OCI-LY1 (cell line): ENCODE results near the gene GTF2A2.

Source experiments
- H2AFZ ChIP-seq: fragments of 200-600 bp; sonication (generic), shearing (Covaris generic); 2 replicates; pipeline ENCODE4 v1.6.0; 2014; ENCODE audit warnings: antibody characterized with exemption, mild to moderate bottlenecking, low read length
- H3F3A ChIP-seq: fragments of 200-600 bp; sonication (generic), shearing (Covaris generic); 2 replicates; pipeline ENCODE4 v1.6.0; 2014; ENCODE audit warnings: mild to moderate bottlenecking, antibody characterized with exemption, low read length, moderate library complexity; ENCODE audit not compliant: insufficient read depth
- H3K27ac ChIP-seq: fragments of 200-600 bp; sonication (generic); 2 replicates; pipeline ENCODE4 v1.5.1; 2014; ENCODE audit warnings: low read length, mixed run types, mild to moderate bottlenecking, low read depth; ENCODE audit not compliant: poor library complexity, severe bottlenecking
- H3K27me3 ChIP-seq: fragments of 200-600 bp; sonication (generic); 2 replicates; pipeline ENCODE4 v1.6.0; 2014; ENCODE audit warnings: antibody characterized with exemption, mild to moderate bottlenecking, low read length, moderate library complexity; ENCODE audit not compliant: insufficient read depth
- H3K36me3 ChIP-seq: fragments of 200-600 bp; sonication (generic); 2 replicates; pipeline ENCODE4 v1.6.1; 2014; ENCODE audit warnings: mild to moderate bottlenecking, antibody characterized with exemption, low read length, moderate library complexity, mixed read lengths; ENCODE audit not compliant: insufficient read depth
- H3K4me1 ChIP-seq: fragments of 200-600 bp; sonication (generic); 2 replicates; pipeline ENCODE4 v1.5.1; 2014; ENCODE audit warnings: mild to moderate bottlenecking, low read length, moderate library complexity; ENCODE audit not compliant: insufficient read depth, severe bottlenecking
- H3K4me2 ChIP-seq: fragments of 200-600 bp; sonication (generic), shearing (Covaris generic); 2 replicates; pipeline ENCODE4 v1.6.1; 2014; ENCODE audit warnings: low read length
- H3K4me3 ChIP-seq: fragments of 200-600 bp; sonication (generic); 2 replicates; pipeline ENCODE4 v1.5.1; 2014; ENCODE audit warnings: low read length, low read depth, mild to moderate bottlenecking, mixed read lengths; ENCODE audit not compliant: poor library complexity, severe bottlenecking
- H3K79me2 ChIP-seq: fragments of 200-600 bp; shearing (Covaris generic); 2 replicates; pipeline ENCODE4 v1.6.1; 2016; ENCODE audit warnings: mixed run types, low read length, mixed read lengths; ENCODE audit not compliant: insufficient read depth
- H3K9ac ChIP-seq: fragments of 200-600 bp; sonication (generic), shearing (Covaris generic); 2 replicates; pipeline ENCODE4 v1.6.1; 2014; ENCODE audit warnings: mild to moderate bottlenecking, low read length, mixed read lengths
- H3K9me2 ChIP-seq: fragments of 200-600 bp; sonication (generic), shearing (Covaris generic); 2 replicates; pipeline ENCODE4 v1.6.1; 2014; ENCODE audit warnings: low read depth, mild to moderate bottlenecking, low read length, mixed read lengths
- H3K9me3 ChIP-seq: fragments of 200-600 bp; shearing (Covaris generic); 2 replicates; pipeline ENCODE4 v1.6.1; 2014; ENCODE audit warnings: low read length, mixed read lengths
- H4K20me1 ChIP-seq: fragments of 200-600 bp; sonication (generic), shearing (Covaris generic); 2 replicates; pipeline ENCODE4 v1.6.0; 2016; ENCODE audit warnings: mild to moderate bottlenecking, low read length; ENCODE audit not compliant: insufficient read depth
- CTCF ChIP-seq: fragments of 200-600 bp; sonication (generic), shearing (Covaris generic); IDR thresholded peaks from 2 replicates; pipeline ENCODE4 v1.5.1; 2017; ENCODE audit warnings: mild to moderate bottlenecking, antibody characterized with exemption, low read length, moderate library complexity, mixed read lengths
- EZH2 ChIP-seq: fragments of 200-600 bp; sonication (generic), shearing (Covaris generic); IDR thresholded peaks from 2 replicates; pipeline ENCODE4 v1.8.0; 2017; ENCODE audit warnings: borderline replicate concordance, mixed run types, mild to moderate bottlenecking, antibody characterized with exemption, low read length, moderate library complexity, mixed read lengths

The GTF2A2 gene

GRCh38 chr15:59656897-59657634, at the start of gene GTF2A2:
Gene GTF2A2 (minus strand): TSS chr15:59657515. CDS start chr15:59652277, 5,238 bp downstream.
- Histone ChIP-seq H3K9ac (peak within 1 kb of the TSS; percentile 85), H3K9me2 (no peaks in the 10 kb centered on the region), H3K27ac (peak within 1 kb of the TSS; percentile 29), H3K27me3 (no peaks in the 10 kb centered on the region), H3K4me2 (peak within 1 kb of the TSS; percentile 75), H3K79me2 (peaks cover 51% of the 10 kb centered on the region), H2AFZ (no peak within 1 kb of the TSS), H3K9me3 (peaks cover 6% of the 10 kb centered on the region), H4K20me1 (no peaks in the 10 kb centered on the region), H3K36me3 (peaks cover 46% of the 10 kb centered on the region), H3F3A (no peaks in the 10 kb centered on the region; the same call in 1 of the 2 replicates), H3K4me3 (peak within 1 kb of the TSS; percentile 80), H3K4me1 (peaks cover 33% of the 10 kb centered on the region)
- TF ChIP-seq EZH2, result no peak
- TF ChIP-seq CTCF, result no peak

- no peaks in the 10 kb centered on the region for H3K79me2 ChIP-seq
- H3K27ac ChIP-seq, result no peak overlapping the region
Observed at GRCh38 chr15:59703979-59704796, 46.9 kb upstream of the GTF2A2 start.

GRCh38 chr15:59702351-59702750, 45.0 kb upstream of the GTF2A2 start:
- Histone ChIP-seq H3K9ac (no peak overlapping the region), H3F3A (no peaks in the 10 kb centered on the region)

More at GRCh38 chr15:59703979-59704796, 46.9 kb upstream of the GTF2A2 start:
- peaks cover 7% of the 10 kb centered on the region; the same call in 1 of the 2 replicates for H3K9me3 ChIP-seq
- peaks cover 7% of the 10 kb centered on the region; the same call in 1 of the 2 replicates for H3K27me3 ChIP-seq
- H3K4me1 ChIP-seq, result no peaks in the 10 kb centered on the region
- no peak overlapping the region for H2AFZ ChIP-seq
- H3K9me2 ChIP-seq, result no peaks in the 10 kb centered on the region
- H3K4me2 ChIP-seq, result no peak overlapping the region
- no peak overlapping the region for H3K9ac ChIP-seq
- H3K36me3 ChIP-seq, result no peaks in the 10 kb centered on the region
- H3K4me3 ChIP-seq, result no peak overlapping the region
- H3F3A ChIP-seq, result no peaks in the 10 kb centered on the region
- no peaks in the 10 kb centered on the region for H4K20me1 ChIP-seq
- TF ChIP-seq EZH2 (no peak), CTCF (no peak)

More at GRCh38 chr15:59702351-59702750, 45.0 kb upstream of the GTF2A2 start:
- Histone ChIP-seq H3K27me3 (peaks cover 1% of the 10 kb centered on the region; the same call in 1 of the 2 replicates), H3K9me2 (no peaks in the 10 kb centered on the region), H3K27ac (no peak overlapping the region), H3K9me3 (peaks cover 3% of the 10 kb centered on the region; the same call in 1 of the 2 replicates), H3K4me1 (no peaks in the 10 kb centered on the region), H4K20me1 (no peaks in the 10 kb centered on the region), H3K4me2 (no peak overlapping the region), H3K4me3 (no peak overlapping the region), H3K79me2 (no peaks in the 10 kb centered on the region), H2AFZ (no peak overlapping the region), H3K36me3 (no peaks in the 10 kb centered on the region)
- no peak for TF ChIP-seq CTCF
- TF ChIP-seq EZH2, result no peak
